Stomach (tissue), 9 donors: ENCODE data around the gene GOLPH3. TPM values are rescaled to one million over a fixed set of nuclear protein-coding genes. Genes with fewer than 3 reads are reported as not detected.

Experiments
- DNase-seq, 2 donors: peaks; one replicate each; pipeline versions ENCODE4 v3.0.0 to v3.0.0-alpha.2; 2013 to 2019
- H3K27ac ChIP-seq, 5 donors: fragments of 200-600 bp in 4 of 5; sonication (generic) in 4 of 5; one replicate each; pipeline ENCODE4 v1.5.1; 2013 to 2019; ENCODE audit warnings: mild to moderate bottlenecking in 1 of 5, moderate library complexity in 1 of 5
- H3K27me3 ChIP-seq, 3 donors: fragments of 200-600 bp; sonication (generic); one replicate each; pipeline ENCODE4 v1.5.1; 2017 to 2019; ENCODE audit warnings: mixed run types in 1 of 3
- H3K36me3 ChIP-seq, 4 donors: fragments of 200-600 bp; sonication (generic); 1 replicate in 3 of 4; 2 replicates in 1 of 4; pipeline ENCODE4 v1.5.1; 2016 to 2019
- H3K4me1 ChIP-seq, 4 donors: fragments of 200-600 bp; sonication (generic); one replicate each; pipeline ENCODE4 v1.5.1; 2016 to 2019
- H3K4me3 ChIP-seq, 4 donors: fragments of 200-600 bp; sonication (generic) in 3 of 4; one replicate each; pipeline ENCODE4 v1.5.1; 2016 to 2019; ENCODE audit warnings: mild to moderate bottlenecking in 1 of 4
- H3K9me3 ChIP-seq, 4 donors: fragments of 200-600 bp; sonication (generic); one replicate each; pipeline ENCODE4 v1.5.1; 2016 to 2019
- CTCF ChIP-seq, 7 experiments: fragments of 450-650 bp in 4 of 7; fragments of 200-600 bp in 3 of 7; sonication (generic) in 3 of 7; IDR thresholded peaks; one replicate each; pipeline ENCODE4 v1.5.1; 2016 to 2019; ENCODE audit warnings: antibody characterized with exemption in 7 of 7, control low read depth in 2 of 7, mild to moderate bottlenecking in 1 of 7
- EP300 ChIP-seq: sonication (generic); formaldehyde crosslinking; IDR thresholded peaks from one replicate; pipeline ENCODE4 v1.6.1; 2017; ENCODE audit warnings: antibody characterized with exemption
- POLR2A ChIP-seq, 4 donors: fragments of 450-650 bp; IDR thresholded peaks; one replicate each; pipeline ENCODE4 v1.6.1; 2016; ENCODE audit warnings: antibody characterized with exemption in 4 of 4, control low read depth in 2 of 4, mild to moderate bottlenecking in 1 of 4, moderate library complexity in 1 of 4
- POLR2AphosphoS5 ChIP-seq, 3 donors: sonication (generic); formaldehyde crosslinking; IDR thresholded peaks; one replicate each; pipeline ENCODE4 v1.6.1; 2016; ENCODE audit warnings: antibody characterized with exemption in 3 of 3
- WGBS, 5 donors: extraction: QIAGEN DNeasy Blood & Tissue Kit in 3 of 5; methylation state at CpG; one replicate each; pipeline versions ENCODE4 v1.1.5 to v1.1.7; 2013 to 2018; 5-methylcytosine and 5-hydroxymethylcytosine counted together
- intact Hi-C: fragments of 100-400 bp; cut with DNase I; formaldehyde crosslinking; loops from one replicate; pipeline ENCODE4 v1.15.1; 2023; ENCODE audit warnings: low total_unique reads
- polyA plus RNA-seq, 3 donors: library from polyadenylated mRNA; stranded (reverse); fragments of 200-250 nt; gene quantifications; one replicate each; pipeline ENCODE4 v1.2.3, GENCODE V29; 2013
- total RNA-seq, 5 donors: library from RNA; depleted of rRNA; stranded (reverse); fragments of >200 nt; gene quantifications; one replicate each; pipeline versions ENCODE4 v1.1.0 to v1.2.3, GENCODE V29; 2014 to 2016
- donor health status: healthy with polysubstance abuse.
- donor health status: Bipolar disorder and iron deficiency.
- donor health status: healthy.

GOLPH3 gene
- total and polyA plus RNA-seq, 8 donors, result 38.3 to 171 (median 92.7) TPM

- H3K4me3 ChIP-seq, result no peak overlapping the region
- TF ChIP-seq CTCF (IDR thresholded peaks at IDR 0.05) (no peak), POLR2AphosphoS5 (IDR thresholded peaks at IDR 0.05) (no peak), POLR2A (IDR thresholded peaks at IDR 0.05) (no peak), EP300 (no peak)
- H3K27ac ChIP-seq, result peak overlapping the region in 1 of 5 donors; percentile 57
- WGBS, 5 donors, result 67 to 85% (median 74%) methylated on average over 3 of the region's 3 CpGs
- intact Hi-C loops, result no loop called here
- peaks cover 11 to 38% (median 27%) of the 10 kb centered on the region in 4 donors for H3K36me3 ChIP-seq
- no peaks in the 10 kb centered on the region for H3K27me3 ChIP-seq
- no peaks in the 10 kb centered on the region for H3K9me3 ChIP-seq
- peaks cover 9 to 89% (median 49%) of the 10 kb centered on the region in 4 donors for H3K4me1 ChIP-seq
- no peak for DNase-seq
Measured at GRCh38 chr5:32127711-32128110, 46.4 kb downstream of the GOLPH3 start.

DNA sequence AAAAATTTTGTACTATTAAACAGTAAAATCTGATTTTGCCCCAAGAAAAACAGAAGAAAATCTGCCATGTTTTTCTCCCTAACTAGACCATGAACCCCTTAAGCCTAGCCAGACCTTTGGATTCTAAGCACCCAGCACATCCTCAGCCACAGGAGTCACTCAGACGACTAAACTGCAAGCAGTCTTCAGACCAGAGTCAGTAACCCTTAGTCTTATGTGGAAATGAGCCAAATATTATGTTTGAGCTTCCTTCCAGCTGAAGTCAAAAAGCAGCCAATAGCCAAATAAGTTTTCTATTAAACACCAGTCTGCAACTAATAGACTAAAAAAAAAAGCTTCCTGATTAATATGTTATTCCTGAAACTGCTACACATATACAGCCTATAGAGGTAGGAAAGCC, 47.4 kb downstream of the GOLPH3 start:
- Histone ChIP-seq H3K4me3 (no peak overlapping the region), H3K36me3 (peaks cover 11 to 46% (median 29%) of the 10 kb centered on the region in 4 donors), H3K9me3 (no peaks in the 10 kb centered on the region), H3K27me3 (no peaks in the 10 kb centered on the region), H3K27ac (no peak overlapping the region), H3K4me1 (peaks cover 9 to 81% (median 43%) of the 10 kb centered on the region in 4 donors)
- 4 to 38% (median 20%) methylated on average over 1 of the region's 1 CpG for WGBS, 5 donors
- intact Hi-C loops, result no loop called here
- TF ChIP-seq POLR2A (IDR thresholded peaks at IDR 0.05) (no peak), CTCF (IDR thresholded peaks at IDR 0.05) (no peak)
- DNase-seq, result no peak

DNA sequence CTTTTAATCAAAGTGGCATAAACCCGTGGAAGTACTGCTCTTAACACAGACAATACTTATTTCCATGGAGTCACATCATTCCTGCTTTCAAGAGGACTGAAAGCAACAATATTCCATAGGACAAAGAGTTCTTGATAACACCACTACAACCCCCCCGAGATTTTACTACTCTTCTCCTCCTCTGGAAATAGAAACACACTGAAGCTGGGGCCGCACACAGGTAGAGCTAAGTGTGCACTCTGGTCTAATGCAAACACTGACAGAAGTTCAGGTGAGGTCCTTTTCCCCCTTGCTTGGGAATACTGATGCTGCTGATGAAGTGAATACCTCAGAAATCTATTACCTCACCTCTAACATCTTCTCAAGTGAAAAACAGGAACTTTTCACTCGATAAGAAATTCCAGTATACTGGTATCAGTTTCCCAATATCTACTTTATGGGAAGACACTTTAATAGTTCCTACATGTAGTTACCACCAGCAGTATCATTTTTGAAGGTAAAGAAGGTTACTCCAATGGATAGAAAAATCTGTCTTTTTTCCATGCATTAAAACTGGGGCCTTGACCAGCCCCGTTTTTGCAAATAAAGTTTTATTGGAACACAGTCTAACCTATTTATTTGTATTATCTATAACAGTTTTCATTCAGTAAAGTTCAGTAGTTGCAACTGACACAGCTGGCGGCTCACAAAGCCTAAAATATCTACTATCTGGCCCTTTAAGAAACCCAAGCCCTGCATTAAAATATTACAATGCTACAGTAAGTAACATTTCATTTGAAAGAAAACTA, 50.0 kb downstream of the GOLPH3 start:
- intact Hi-C loops, result no loop called here
- DNase-seq, result no peak
- peaks cover 0 to 57% (median 32%) of the 10 kb centered on the region in 4 donors for H3K4me1 ChIP-seq

More for the DNA sequence above, 50.0 kb downstream of the GOLPH3 start:
- H3K4me3 ChIP-seq, result no peak overlapping the region
- H3K27ac ChIP-seq, result no peak overlapping the region
- peaks cover 18 to 69% (median 53%) of the 10 kb centered on the region in 4 donors for H3K36me3 ChIP-seq
- TF ChIP-seq EP300 (no peak), CTCF (IDR thresholded peaks at IDR 0.05) (no peak), POLR2A (IDR thresholded peaks at IDR 0.05) (no peak), POLR2AphosphoS5 (IDR thresholded peaks at IDR 0.05) (no peak)
- H3K9me3 ChIP-seq, result no peaks in the 10 kb centered on the region
- no peaks in the 10 kb centered on the region for H3K27me3 ChIP-seq
- 62 to 74% (median 70%) methylated on average over 6 of the region's 6 CpGs for WGBS, 5 donors
